Endothelial cell of umbilical vein (primary cell): Measurements from ENCODE around the gene MEN1. TPM values are rescaled to one million over a fixed set of nuclear protein-coding genes. Genes with fewer than 3 reads are reported as not detected.

Experiments
- BruUV-seq: library from RNA; stranded (reverse); fragments of 400-500 nt; replicated peaks from 2 replicates; lab custom pipeline; 2021; lab: Mats Ljungman, UMichigan
- CTCF ChIA-PET: fragments of 300-600, 350-600 bp; sonication (Branson Sonifier 250); formaldehyde crosslinking; loops from one replicate; lab custom pipeline; 2021; ENCODE audit warnings: antibody characterized with exemption, inconsistent platforms; lab: Charles Lee
- POLR2A ChIA-PET: fragments of 300-600, 350-600 bp; sonication (Branson Sonifier 250); formaldehyde crosslinking; loops from one replicate; lab custom pipeline; 2021; ENCODE audit warnings: antibody characterized with exemption, inconsistent platforms; lab: Charles Lee
- DNase-seq: peaks from one replicate; pipeline ENCODE4 v3.0.0-alpha.2; 2011; ENCODE audit warnings: low read depth, low spot score
- FAIRE-seq: peaks from 2 replicates; lab custom pipeline; 2011; peaks lifted over from hg19 to GRCh38; lab: Jason Lieb, UNC
- H2AFZ ChIP-seq: 2 replicates; pipeline ENCODE4 v1.6.0; 2012; ENCODE audit warnings: low read depth, low read length, control low read depth, inconsistent platforms
- H3K27ac ChIP-seq: 2 replicates; pipeline ENCODE4 v1.5.1; 2011; ENCODE audit warnings: low read depth, mild to moderate bottlenecking, control low read depth, low read length, moderate library complexity; ENCODE audit not compliant: insufficient read depth
- H3K27me3 ChIP-seq, 2 experiments: 2 replicates each; pipeline versions ENCODE4 v1.6.0 to v1.6.1; 2011; ENCODE audit warnings: low read length in 2 of 2, mixed read lengths in 1 of 2; ENCODE audit not compliant: control insufficient read depth in 2 of 2, insufficient read depth in 2 of 2
- H3K36me3 ChIP-seq, 2 experiments: 2 replicates in 1 of 2; 3 replicates in 1 of 2; pipeline ENCODE4 v1.5.1; 2011; ENCODE audit warnings: low read length in 2 of 2, mild to moderate bottlenecking in 1 of 2, moderate library complexity in 1 of 2; ENCODE audit not compliant: control insufficient read depth in 2 of 2, insufficient read depth in 2 of 2; ENCODE audit errors: extremely low read depth in 1 of 2
- H3K4me1 ChIP-seq: 3 replicates; pipeline ENCODE4 v1.5.1; 2011; ENCODE audit warnings: mild to moderate bottlenecking, low read length; ENCODE audit not compliant: control insufficient read depth, insufficient read depth; ENCODE audit errors: extremely low read depth
- H3K4me2 ChIP-seq: 2 replicates; pipeline ENCODE4 v1.6.1; 2011; ENCODE audit warnings: low read length, control low read depth, mixed read lengths; ENCODE audit not compliant: insufficient read depth
- H3K4me3 ChIP-seq, 3 experiments: fragments of 200-600 bp in 1 of 3; sonication (generic), shearing (Covaris generic) in 1 of 3; replicated peaks in 1 of 3; 2 replicates each; pipeline ENCODE4 v1.5.1; 2011 to 2016; ENCODE audit warnings: control low read depth in 3 of 3, low read length in 3 of 3, mild to moderate bottlenecking in 2 of 3, inconsistent platforms in 1 of 3, low read depth in 1 of 3, moderate library complexity in 1 of 3; ENCODE audit not compliant: insufficient read depth in 1 of 3
- H3K79me2 ChIP-seq: 2 replicates; pipeline ENCODE4 v1.6.0; 2012; ENCODE audit warnings: low read length, inconsistent platforms; ENCODE audit not compliant: control insufficient read depth, insufficient read depth
- H3K9ac ChIP-seq: replicated peaks from 2 replicates; pipeline ENCODE3; 2011; ENCODE audit warnings: low read length, control low read depth; ENCODE audit not compliant: insufficient read depth; ENCODE audit errors: extremely low read depth
- H3K9me1 ChIP-seq: replicated peaks from 3 replicates; pipeline ENCODE4 v1.6.0; 2011; ENCODE audit warnings: mild to moderate bottlenecking, low read length; ENCODE audit not compliant: control insufficient read depth, insufficient read depth; ENCODE audit errors: extremely low read depth
- H3K9me3 ChIP-seq: replicated peaks from 2 replicates; pipeline ENCODE4 v1.5.1; 2012; ENCODE audit warnings: low read length, inconsistent platforms; ENCODE audit not compliant: control insufficient read depth, insufficient read depth
- H4K20me1 ChIP-seq: replicated peaks from 2 replicates; pipeline ENCODE3; 2011; ENCODE audit warnings: mild to moderate bottlenecking, low read length; ENCODE audit not compliant: control insufficient read depth, insufficient read depth; ENCODE audit errors: extremely low read depth
- CTCF ChIP-seq, 2 donors: IDR thresholded peaks; 1 replicate in 1 of 2; 2 replicates in 1 of 2; pipeline ENCODE4 v1.5.1; 2011; ENCODE audit warnings: low read length in 2 of 2, mild to moderate bottlenecking in 2 of 2, moderate library complexity in 2 of 2, control low read depth in 1 of 2, inconsistent platforms in 1 of 2, low read depth in 1 of 2; ENCODE audit not compliant: insufficient read depth in 1 of 2; ENCODE audit errors: extremely low read depth in 1 of 2
- EZH2 ChIP-seq: IDR thresholded peaks from 2 replicates; pipeline ENCODE4 v1.6.1; 2012; ENCODE audit warnings: borderline replicate concordance, low read depth, mild to moderate bottlenecking, moderate library complexity, low read length, inconsistent platforms; ENCODE audit not compliant: severe bottlenecking
- FOS ChIP-seq: IDR thresholded peaks from 2 replicates; pipeline ENCODE4 v1.6.1; 2011; ENCODE audit warnings: mild to moderate bottlenecking, low read length, moderate library complexity, borderline replicate concordance; ENCODE audit not compliant: insufficient read depth
- GATA2 ChIP-seq: IDR thresholded peaks from 2 replicates; pipeline ENCODE4 v1.7.0; 2011; ENCODE audit warnings: low read depth, mild to moderate bottlenecking, moderate library complexity, mixed read lengths, low read length; ENCODE audit not compliant: insufficient read length, insufficient read depth
- JUN ChIP-seq: IDR thresholded peaks from 2 replicates; pipeline ENCODE4 v1.6.1; 2011; ENCODE audit warnings: borderline replicate concordance, low read depth; ENCODE audit not compliant: insufficient read length, insufficient read depth
- MYC ChIP-seq: IDR thresholded peaks from one replicate; pipeline ENCODE4 v1.6.1; 2011; ENCODE audit warnings: mild to moderate bottlenecking, low read depth, low read length
- POLR2A ChIP-seq: IDR thresholded peaks from 2 replicates; pipeline ENCODE4 v1.6.1; 2012; ENCODE audit warnings: low read depth, mild to moderate bottlenecking, control low read depth, low read length
- POLR2AphosphoS5 ChIP-seq: IDR thresholded peaks from 2 replicates; pipeline ENCODE4 v1.6.1; 2012; ENCODE audit warnings: low read depth, mild to moderate bottlenecking, control low read depth, low read length, moderate library complexity; ENCODE audit not compliant: insufficient read depth
- dilution Hi-C: fragments of 300-500 bp; cut with MboI; formaldehyde crosslinking; loops from one replicate; pipeline ENCODE4 v1.15.0; 2019; ENCODE audit warnings: low sequenced_read_pairs; ENCODE audit not compliant: extremely low pct_ligation_motif_present
- intact Hi-C: fragments of 100-400 bp; cut with micrococcal nuclease; formaldehyde crosslinking; loops from one replicate; pipeline ENCODE4 v1.10.0; 2022
- polyA plus RNA-seq, 4 experiments: library from polyadenylated mRNA; depleted of rRNA in 3 of 4; stranded (reverse) in 3 of 4; unstranded in 1 of 4; fragments of >200 nt; gene quantifications; 2 replicates each; pipeline versions ENCODE4 v1.2.1 to v1.2.3, GENCODE V29; 2011 to 2012; ENCODE audit warnings: missing spikeins in 1 of 4
- total RNA-seq: library from RNA; stranded (reverse); gene quantifications from 2 replicates; pipeline ENCODE4 v1.2.3, GENCODE V29; 2021
- TF ChIP-seq, protein P1 (sequence below): IDR thresholded peaks from 2 replicates; pipeline ENCODE4 v1.6.1; 2011; ENCODE audit not compliant: insufficient read depth, insufficient read length

The MEN1 gene
- total and polyA plus RNA-seq, 2 donors (not counting 3 experiments of a cell fraction or from before 2014, with no cell fraction given): 41.1 to 43.1 TPM

DNA sequence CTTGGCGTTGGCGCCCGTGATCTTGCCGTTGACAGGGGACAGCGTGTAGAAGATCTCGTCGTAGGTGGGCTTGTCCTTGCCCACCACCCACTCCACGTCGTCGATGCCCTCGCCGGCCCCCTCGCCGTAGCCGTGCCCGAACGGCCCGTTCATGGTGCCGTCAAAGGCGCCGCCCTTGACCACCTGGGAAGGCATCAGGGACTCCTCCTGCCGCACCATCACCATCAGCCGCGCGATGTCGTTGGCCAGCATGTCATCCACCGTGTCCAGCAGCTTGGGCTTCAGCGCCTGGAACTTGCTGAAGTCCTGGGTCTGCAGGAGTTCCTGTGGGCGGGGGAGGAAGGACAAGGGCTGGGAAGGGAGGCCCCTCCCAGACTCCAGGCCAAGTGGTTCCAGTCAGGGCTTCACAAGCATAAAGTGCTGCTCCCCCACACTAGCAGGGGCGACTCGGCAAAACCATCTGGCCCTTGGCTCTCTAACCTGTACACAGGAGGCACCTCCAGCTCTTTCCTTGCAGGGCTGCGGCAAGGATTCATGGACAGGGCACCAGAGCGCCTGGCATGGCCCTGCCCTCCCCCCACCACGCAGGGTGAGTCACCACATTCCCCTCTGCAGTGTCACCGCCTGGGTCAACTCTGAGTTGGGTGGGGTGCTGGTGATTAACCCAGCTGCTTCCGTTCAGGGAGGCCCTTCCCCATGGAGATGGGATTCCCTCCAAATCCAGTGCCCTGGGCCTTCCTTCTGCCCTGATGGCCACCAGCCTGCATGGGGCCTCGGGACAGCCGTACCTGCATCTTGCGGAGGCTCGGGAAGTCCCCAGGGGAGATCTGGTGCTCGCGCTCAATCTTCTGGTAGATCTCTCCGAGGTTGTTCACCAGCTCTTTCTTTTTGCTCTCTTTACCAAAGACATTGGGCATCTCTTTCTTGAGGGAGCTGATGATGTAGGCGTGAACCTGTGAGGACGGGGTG, 44.5 kb upstream of the MEN1 start:
- Histone ChIP-seq H3K36me3 (peaks cover 0 to 17% of the 10 kb centered on the region in 2 experiments), H3K27me3 (no peaks in the 10 kb centered on the region), H3K9ac (peak overlapping the region; percentile 4), H3K4me2 (peak overlapping the region; percentile 3), H3K9me1 (no peaks in the 10 kb centered on the region), H3K79me2 (peaks cover 23% of the 10 kb centered on the region), H3K9me3 (no peaks in the 10 kb centered on the region), H4K20me1 (no peaks in the 10 kb centered on the region), H2AFZ (no peak overlapping the region), H3K27ac (peak overlapping the region; percentile 74), H3K4me3 (no peak overlapping the region), H3K4me1 (peaks cover 37% of the 10 kb centered on the region)
- dilution Hi-C loops: no loop called here
- intact Hi-C loops: loop anchor here (1.0 to 2.0 kb wide), 3 partner anchors 14 to 62 kb away; partner anchors contain the start of genes ATG2A and EHD1
- no TSS peak for BruUV-seq
- TF ChIP-seq EZH2 (no peak), POLR2AphosphoS5 (peak; percentile 100), POLR2A (peak; percentile 82), GATA2 (peak; percentile 76), JUN (peak; percentile 99), MYC (peak; percentile 89), FOS (peak; percentile 100), CTCF (IDR thresholded peaks at IDR 0.05; ENCODE audit: extremely low read depth in 1 of 2, insufficient read depth in 1 of 2, low read depth in 1 of 2, low read length in 2 of 2) (no peak)
- TF ChIP-seq, protein P1, sequence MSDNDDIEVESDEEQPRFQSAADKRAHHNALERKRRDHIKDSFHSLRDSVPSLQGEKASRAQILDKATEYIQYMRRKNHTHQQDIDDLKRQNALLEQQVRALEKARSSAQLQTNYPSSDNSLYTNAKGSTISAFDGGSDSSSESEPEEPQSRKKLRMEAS: peak; percentile 50
- ChIA-PET CTCF (interaction anchor here (0.9 to 9.1 kb wide), 8 partner anchors 9 to 38 kb away, joined by 4 to 101 read pairs (median 6); partner anchors contain the start of genes CDC42BPG and EHD1), POLR2A (interaction anchor here (1.0 to 2.8 kb wide), 5 partner anchors 10 to 23 kb away, joined by 3 to 18 read pairs (median 10); partner anchors contain the start of gene EHD1)
- DNase-seq (peak; percentile 91), FAIRE-seq (peak; percentile 98)
